HFF-Myc (cell line): Measurements from ENCODE around the gene TK2.
"Not testable (repeated sequence)": the region's sequence is repeated elsewhere in the genome, so short reads cannot be mapped to it uniquely, and the experiment has no call there.

Experiments used
- DNase-seq: peaks from one replicate; pipeline ENCODE4 v3.0.0-alpha.2; 2011; ENCODE audit warnings: low read depth; ENCODE audit errors: extremely low read depth
- H3K4me3 ChIP-seq: replicated peaks from 2 replicates; pipeline ENCODE4 v1.5.1; 2011; ENCODE audit warnings: low read depth, mild to moderate bottlenecking, control low read depth, low read length
- CTCF ChIP-seq: IDR thresholded peaks from 2 replicates; pipeline ENCODE4 v1.5.1; 2012; ENCODE audit warnings: mild to moderate bottlenecking, low read depth, low read length, control low read depth; ENCODE audit errors: missing control alignments

TK2 gene

GRCh38 chr16:66549284-66550131 is at the start of gene TK2:
Gene TK2, minus strand, starts transcription at chr16:66550122. Its CDS starts 61 bp downstream, at chr16:66550061.
- TF ChIP-seq CTCF = no peak
- DNase-seq = peak; percentile 6

GRCh38 chr16:66598111-66598510 is 48.2 kb upstream of the TK2 start:
- no peak for DNase-seq
- H3K4me3 ChIP-seq = no peak overlapping the region
- TF ChIP-seq CTCF = no peak

More at GRCh38 chr16:66549284-66550131, at the start of gene TK2:
- peak within 1 kb of the TSS; percentile 62 for H3K4me3 ChIP-seq

- H3K4me3 ChIP-seq = no peak overlapping the region
- DNase-seq = no peak
- TF ChIP-seq CTCF = no peak
Observed at GRCh38 chr16:66596986-66597848, 47.3 kb upstream of the TK2 start.

- DNase-seq, H3K4me3 ChIP-seq: not testable (repeated sequence)
Observed at GRCh38 chr16:66596559-66596958, 46.6 kb upstream of the TK2 start.

- DNase-seq = no peak
- no peak overlapping the region for H3K4me3 ChIP-seq
- no peak for TF ChIP-seq CTCF
Observed at GRCh38 chr16:66594739-66595138, 44.8 kb upstream of the TK2 start.

- no peak for TF ChIP-seq CTCF
- no peak overlapping the region for H3K4me3 ChIP-seq
- DNase-seq = no peak
Observed at GRCh38 chr16:66592814-66593213, 42.9 kb upstream of the TK2 start.

GRCh38 chr16:66592241-66592640 is 42.3 kb upstream of the TK2 start:
- TF ChIP-seq CTCF = no peak
- no peak for DNase-seq
- H3K4me3 ChIP-seq = no peak overlapping the region
